NCI-H774 (cell line): ENCODE results near the gene IFITM2.
"Not testable (repeated sequence)": the region's sequence is repeated elsewhere in the genome, so short reads cannot be mapped to it uniquely, and the experiment has no call there.

Experiments
- DNase-seq: peaks from one replicate; lab custom pipeline; 2025; lab: John Stamatoyannopoulos, UW

The IFITM2 gene

DNA sequence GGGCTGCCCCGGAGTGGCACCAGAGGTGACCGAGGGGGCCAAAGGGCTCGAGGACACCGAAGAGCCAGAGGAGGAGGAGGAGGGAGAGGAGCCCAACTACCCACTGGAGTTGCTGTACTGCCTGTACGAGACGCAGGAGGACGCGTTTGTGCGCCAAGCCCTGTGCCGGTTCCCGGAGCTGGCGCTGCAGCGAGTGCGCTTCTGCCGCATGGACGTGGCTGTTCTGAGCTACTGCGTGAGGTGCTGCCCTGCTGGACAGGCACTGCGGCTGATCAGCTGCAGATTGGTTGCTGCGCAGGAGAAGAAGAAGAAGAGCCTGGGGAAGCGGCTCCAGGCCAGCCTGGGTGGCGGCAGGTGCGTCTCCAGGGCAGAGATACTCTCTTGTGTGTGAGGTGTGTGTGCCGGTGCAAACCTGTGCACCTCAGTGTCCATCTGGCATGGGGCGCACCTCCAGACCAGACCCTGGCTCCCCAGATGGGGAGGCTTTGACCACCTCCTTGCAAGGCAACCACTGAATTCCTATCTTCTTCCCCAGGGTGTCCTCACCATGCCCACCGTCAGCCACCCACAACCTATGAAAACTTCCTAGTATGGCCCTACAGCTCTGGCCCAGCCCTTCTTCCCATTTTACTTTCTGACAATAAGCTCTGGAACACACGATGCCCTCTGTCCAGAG lies 26.0 kb upstream of the IFITM2 start:
- DNase-seq = no peak

DNA sequence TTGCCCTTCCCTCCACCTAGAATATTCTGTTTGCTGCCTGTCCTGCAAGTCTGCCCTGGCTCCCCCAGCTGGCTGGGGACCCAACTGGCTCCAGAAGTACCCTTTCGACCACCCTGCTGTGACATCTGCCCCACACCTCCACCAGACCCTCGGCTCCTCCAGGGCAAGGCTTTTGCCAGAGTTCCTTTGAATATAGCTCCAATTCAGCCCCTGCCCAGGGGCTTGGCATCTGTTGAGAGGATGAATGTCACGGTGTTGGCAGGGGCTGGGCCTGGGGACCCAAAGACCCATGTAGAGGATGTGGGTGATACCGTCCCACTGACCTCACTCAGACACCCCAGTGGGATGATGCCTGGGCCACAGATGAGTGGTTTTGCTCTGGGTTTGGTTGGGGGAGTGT lies 25.4 kb upstream of the IFITM2 start:
- no peak for DNase-seq

DNA sequence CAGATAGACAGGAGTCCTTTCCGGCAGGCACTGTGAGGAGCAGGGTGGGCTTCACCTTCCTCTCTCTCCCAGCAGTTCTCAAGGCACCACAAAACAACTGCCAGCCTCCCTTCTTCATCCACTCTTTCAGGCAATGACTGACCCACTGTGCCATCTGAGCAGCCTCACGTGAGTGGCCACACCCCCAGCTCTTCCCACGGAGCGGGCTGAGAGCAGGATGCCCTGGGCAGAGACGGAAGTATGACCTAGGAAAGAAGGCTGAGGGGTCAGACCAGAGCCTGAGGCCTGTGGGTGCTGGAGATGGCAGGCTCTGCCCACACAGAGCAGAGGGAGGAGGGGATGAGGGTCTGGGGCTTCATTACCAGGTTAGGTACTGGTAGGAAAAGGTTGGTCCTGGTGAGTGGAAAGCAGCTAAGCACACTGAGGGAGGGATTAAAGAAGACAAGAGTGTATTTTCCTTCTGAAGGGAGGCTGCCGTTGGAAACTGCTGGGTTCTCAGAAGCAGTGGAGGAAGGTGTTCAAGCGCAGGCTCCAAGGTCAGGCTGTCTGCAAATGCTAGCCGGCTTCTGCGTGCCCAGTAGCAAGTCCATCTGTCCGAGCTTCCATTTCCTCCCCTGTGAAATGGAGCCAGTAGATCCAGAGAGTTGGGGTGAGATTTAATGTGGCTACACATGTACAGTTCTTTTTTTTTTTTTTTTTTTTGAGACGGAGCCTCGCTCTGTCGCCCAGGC lies 24.8 kb upstream of the IFITM2 start:
- DNase-seq = no peak

DNA sequence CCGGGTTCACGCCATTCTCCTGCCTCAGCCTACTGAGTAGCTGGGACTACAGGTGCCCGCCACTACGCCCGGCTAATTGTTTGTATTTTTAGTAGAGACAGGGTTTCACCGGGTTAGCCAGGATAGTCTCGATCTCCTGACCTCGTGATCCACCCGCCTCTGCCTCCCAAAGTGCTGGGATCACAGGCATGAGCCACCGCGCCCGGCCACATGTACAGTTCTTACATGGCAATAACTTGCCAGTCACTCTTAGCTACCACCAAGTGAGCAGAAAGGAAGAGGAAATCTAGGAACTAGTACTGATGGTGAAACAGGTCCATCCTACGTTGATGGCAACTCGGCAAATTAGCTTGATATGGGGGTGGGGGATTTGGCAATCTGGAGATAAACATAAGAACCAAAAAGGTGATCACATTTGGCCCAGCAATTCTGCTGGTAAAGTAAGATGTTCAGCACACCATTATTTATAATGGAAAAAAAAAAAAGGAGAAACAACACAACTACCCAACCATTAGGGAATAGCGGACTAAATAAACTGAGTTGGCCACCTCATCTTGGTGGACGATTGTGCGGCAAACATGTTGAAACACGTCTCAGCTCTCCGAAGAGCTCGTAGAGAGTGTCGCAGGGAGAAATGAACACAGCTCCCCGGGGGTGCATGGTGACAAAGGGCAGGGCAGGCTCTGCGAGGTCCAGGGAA lies 24.1 kb upstream of the IFITM2 start:
- no peak for DNase-seq

DNA sequence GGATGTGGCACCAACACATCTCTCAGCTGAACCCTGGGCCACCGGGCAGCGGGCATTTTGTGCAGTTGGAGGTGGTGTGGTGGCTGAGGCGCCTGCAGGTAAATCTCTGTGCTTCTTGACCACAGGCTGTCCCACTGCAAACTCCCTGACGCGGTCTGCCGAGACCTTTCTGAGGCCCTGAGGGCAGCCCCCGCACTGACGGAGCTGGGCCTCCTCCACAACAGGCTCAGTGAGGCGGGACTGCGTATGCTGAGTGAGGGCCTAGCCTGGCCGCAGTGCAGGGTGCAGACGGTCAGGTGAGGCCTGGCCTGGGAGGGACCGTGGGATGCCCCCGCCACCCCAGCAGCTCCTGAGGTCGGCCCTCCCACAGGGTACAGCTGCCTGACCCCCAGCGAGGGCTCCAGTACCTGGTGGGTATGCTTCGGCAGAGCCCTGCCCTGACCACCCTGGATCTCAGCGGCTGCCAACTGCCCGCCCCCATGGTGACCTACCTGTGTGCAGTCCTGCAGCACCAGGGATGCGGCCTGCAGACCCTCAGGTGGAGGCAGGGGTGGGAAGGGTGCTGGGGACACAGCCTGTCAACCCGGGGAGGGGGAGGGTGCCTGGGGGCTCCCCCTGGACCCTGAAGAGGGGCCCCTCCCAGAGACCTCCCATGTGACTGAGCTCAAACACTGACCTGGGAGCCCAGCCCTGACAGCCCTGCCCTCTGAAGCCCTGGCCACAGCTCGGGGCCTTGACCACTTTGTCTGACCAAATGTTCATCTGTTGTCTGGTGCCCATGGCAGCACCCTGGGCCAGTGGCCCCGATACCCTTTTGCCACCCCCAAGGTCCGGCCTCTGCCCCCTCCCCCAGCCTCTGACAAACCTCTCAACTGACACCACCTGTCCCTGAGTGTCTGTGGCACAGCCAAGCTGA lies 23.3 kb upstream of the IFITM2 start:
- DNase-seq = no peak

DNA sequence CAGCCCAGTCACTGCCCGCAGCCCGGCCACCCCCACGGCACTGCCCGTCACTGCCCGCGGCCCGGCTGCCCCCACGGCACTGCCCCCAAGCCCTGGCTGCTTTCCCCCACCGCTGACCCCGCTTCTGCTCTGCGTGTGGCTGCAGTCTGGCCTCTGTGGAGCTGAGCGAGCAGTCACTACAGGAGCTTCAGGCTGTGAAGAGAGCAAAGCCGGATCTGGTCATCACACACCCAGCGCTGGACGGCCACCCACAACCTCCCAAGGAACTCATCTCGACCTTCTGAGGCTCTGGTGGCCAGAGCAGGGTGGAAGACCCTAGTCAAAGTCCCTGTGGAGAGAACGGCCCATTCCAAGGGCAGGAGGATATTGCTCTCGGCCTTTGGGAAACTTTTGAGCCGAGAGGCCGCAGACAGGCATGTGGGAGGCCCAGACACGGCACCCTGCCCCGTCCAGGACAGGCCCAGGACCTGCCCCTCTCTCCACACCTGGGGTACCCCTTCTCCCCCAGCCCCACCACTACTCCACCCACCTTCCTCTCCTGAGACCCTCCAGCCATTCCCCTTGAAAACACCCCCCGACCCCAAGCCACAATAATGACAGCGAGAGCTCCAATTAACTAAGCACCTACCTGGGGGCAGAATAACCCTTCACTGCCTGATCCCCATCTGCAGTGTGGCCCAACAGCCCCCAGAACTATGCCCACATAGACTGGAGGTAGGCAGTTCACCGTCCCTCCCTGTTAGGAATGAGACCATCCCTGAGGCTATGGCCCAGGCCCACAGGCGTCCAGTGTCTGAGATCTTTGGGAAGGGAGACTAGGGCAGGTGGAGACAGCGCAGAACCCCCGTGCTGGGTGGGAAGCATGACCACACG lies 22.4 kb upstream of the IFITM2 start:
- DNase-seq = no peak

DNA sequence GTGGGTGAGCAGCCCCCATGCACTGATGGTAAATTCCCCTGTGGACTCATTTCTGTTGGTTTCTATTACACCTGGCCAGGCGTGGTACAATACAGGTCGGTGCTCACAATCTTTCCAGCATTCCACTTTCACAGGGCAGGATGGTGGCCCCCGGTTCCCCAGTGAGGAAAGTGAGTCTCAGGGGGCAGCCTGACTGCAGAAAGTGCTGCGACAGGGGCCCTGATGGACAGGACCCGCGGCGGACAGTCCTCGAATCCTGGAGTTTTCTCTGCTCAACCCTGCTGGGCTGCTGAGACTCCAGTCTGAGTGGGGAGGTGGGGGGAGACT lies 21.8 kb upstream of the IFITM2 start:
- no peak for DNase-seq

DNA sequence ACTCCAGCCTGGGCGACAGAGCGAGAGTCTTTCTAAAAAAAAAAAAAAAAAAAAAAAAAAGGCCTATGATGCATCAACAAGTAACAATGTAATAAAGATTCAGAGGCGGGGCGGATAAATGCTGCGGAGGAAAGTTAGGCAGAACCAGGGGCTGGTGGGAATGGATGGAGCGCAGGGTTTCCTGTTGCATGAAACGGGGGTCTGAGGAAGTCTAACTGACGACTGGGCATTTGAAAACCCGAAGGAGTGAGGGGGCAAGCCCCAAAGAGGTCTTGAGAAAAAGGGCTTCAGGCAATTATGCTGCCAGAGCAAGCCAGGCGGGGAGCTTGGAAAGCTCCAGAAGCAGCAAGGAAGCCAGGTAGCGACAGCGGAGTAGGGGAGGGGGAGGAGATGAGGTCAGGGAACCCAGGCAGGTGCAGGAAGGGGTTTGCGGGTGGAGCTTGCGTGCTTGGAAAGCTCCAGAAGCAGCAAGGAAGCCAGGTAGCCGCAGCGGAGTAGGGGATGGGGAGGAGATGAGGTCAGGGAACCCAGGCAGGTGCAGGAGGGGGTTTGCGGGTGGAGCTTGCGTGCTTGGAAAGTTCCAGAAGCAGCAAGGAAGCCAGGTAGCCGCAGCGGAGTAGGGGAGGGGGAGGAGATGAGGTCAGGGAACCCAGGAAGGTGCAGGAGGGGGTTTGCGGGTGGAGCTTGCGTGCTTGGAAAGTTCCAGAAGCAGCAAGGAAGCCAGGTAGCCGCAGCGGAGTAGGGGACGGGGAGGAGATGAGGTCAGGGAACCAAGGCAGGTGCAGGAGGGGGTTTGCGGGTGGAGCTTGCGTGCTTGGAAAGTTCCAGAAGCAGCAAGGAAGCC lies 20.4 kb upstream of the IFITM2 start:
- DNase-seq = not testable (repeated sequence)

DNA sequence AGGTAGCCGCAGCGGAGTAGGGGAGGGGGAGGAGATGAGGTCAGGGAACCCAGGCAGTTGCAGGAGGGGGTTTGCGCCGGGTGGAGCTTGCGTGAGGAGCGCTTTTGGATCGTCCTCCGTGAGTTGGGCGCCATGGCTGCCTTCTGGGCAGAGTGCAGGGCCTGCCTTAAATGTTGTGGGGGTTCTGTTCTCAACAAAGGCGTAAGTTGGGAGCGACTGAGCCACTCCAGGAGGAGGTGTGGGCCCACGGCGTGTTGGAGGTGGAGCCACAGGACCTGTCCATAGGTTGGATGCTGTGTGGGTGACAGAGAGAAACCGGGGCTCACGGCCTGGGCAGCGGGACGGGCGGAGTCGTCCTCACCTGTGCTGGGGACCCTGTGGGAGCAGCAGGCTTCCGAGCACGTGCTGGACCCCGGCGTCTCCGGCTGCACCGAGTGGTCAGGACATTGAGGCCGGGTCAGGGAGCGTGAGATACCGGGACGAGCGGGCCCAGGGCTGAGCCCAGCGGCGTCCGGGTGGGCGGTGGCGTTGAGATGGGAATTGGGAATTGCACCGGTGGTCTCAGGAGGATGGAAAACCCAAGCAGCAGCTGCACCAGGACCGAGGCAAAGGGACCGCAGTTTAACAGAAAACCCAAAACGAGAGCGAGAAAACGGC lies 19.7 kb upstream of the IFITM2 start:
- no peak for DNase-seq

DNA sequence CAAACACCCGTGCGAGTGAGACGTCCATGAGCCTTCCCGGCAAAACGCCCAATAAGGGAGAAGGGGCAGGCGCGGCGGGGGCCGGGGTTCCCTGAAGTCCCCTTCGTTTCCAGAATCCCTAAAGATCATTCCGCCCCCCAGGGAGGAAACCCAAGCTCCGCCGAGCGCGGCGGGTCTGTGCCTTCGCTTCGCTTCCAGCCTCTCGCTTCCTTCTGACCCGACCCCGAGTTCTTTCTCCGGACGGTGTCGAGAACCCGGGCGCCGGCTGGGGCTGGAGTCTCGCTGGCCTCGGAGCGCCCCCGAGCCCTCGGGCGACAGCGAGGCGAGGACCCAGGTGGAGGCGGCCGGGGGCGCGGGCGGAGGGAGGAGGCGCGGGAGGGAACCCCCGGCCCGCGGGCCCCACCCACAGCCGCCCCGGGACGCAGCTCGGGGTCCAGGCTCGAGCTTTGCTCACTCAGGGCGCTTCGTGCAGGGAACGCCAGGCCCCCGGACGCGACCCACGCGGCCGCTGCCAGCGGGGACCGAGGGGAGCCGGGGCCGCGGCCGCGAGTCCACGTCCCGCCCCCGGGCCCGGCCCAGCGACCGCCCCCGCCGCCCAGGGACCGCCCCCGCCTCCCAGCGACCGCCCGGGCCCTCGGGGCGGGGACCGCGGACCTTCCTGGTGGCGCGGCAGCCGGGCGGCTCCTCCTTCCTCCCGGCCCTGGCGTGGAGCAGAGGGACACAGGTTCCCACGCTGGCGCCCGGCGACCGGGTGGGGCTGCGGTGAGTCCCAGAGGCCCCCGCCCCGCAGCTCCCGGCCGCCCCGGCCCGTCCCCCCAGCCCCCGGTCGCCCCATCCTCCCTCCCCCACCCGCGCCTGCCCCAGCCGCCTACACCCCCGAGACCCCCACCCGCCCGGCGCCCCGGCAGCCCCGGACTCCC lies 18.9 kb upstream of the IFITM2 start, which contains the start of gene PGGHG:
Gene PGGHG (plus strand): TSS at position 649 of the 920 bp plus-strand sequence. CDS start 691 bp downstream, outside the sequence.
- DNase-seq = no peak

DNA sequence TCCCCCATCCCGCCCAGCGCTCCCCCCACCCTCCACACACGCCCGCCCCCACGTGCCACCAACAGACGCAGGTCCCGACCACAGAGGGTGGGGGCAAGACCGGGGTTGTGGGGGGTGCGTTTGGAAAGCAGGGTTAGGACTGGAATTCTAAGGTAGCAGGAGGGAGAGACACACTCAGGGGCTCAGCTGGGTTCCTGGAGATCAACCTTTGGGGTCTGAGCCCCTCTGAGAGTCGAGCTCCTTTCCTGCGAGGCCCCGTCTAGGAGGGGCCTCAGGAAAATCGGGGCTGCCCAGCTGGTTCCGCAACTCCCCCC lies 18.3 kb upstream of the IFITM2 start:
- no peak for DNase-seq

DNA sequence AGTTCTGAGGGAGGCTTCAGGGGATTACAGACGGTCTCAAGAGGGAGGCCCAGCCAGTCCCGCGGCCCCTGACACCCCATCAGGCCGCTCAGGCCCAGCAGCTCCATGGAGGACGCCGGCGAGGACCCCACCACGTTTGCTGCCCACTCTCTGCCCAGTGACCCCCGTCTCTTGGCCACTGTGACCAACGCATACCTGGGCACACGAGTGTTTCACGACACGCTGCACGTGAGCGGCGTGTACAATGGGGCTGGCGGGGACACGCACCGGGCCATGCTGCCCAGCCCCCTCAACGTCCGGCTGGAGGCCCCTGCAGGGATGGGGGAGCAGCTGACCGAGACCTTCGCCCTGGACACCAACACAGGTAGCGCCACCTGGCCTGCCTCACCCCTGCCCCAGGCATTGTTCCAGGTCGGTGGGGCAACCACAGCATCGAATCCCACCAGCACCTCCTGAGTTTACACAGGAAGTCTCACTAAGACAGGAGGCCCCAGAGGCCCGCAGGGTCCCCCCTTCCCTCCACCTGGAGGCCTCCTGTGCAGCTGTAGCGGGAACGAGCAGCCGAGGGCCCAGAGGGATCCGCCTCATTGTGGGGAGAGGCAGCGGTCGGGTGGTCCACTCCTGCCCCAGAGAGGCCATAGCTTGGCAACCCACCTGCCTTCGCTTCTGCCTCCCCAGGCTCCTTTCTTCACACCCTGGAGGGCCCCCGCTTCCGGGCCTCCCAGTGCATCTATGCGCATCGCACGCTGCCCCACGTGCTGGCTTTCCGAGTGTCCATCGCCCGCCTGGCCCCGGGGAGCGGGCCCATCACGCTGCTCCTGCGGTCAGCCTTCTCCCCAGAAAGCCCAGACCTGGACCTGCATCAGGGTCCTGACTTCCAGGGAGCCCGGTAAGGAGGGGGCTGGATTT lies 17.6 kb upstream of the IFITM2 start:
- no peak for DNase-seq

DNA sequence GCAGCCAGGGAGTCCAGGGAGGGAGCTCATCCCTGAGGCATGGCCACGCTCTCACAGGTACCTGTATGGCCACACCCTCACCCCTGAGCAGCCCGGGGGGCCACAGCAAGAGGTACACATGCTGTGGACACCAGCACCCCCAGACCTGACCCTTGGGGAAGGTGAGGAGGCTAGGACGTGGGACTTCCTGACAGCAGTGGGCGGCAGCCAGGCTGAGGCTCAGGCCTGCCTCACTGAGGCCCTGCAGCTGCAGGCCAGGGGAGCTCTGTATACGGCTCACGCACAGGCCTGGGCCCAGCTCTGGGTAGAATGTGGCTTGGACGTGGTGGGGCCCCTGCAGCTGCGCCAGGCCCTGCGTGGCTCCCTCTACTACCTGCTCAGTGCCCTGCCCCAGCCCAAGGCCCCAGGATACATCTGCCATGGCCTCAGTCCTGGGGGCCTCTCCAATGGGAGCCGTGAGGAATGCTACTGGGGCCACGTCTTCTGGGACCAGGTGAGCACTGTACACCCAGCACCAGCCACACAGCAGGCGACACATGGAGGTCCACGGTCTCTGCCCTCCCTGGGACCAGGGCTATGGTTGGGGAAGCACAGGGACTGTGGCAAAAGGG lies 16.9 kb upstream of the IFITM2 start:
- no peak for DNase-seq

DNA sequence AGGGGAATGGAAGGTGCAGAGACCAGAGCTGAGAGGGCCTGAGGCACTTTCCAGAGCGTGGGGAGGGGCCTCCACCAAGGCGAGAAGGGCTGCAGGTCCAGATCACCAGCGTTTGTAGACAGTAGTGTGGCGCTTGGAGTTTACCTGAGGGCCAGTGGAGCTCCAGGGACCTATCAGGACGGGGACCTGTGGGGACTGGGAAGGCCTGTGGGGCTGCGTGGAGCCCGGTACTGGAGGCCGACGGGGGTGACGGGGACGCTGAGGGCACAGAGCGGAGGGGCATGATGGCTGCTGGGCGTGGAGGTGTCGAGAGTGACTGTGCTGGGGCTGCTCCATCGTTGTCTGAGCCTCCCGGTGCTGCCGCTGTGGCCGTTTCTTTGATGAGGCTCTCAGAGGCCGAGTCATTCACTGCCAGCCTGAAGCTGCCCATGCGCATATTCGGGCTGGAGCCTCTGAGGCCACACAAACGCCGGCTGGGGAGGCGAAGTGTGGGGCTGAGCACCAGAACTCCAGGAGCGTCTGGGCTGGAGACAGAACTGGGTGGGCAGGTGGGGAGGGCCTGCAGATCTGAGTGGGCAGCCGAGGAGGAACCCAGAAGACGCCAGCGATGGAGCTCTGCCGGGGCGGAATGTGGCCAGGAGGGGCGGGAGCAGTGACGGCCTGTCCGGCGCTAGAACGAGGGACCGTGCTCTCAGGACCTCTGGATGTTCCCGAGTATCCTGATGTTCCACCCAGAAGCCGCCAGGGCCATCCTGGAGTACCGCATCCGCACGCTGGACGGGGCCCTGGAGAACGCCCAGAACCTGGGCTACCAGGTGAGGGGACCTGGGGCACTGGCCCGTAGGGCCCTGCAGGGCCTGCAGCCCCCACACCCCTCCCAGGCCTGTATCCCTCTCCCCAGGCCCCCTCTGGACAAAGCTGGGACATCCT lies 16.1 kb upstream of the IFITM2 start:
- no peak for DNase-seq

DNA sequence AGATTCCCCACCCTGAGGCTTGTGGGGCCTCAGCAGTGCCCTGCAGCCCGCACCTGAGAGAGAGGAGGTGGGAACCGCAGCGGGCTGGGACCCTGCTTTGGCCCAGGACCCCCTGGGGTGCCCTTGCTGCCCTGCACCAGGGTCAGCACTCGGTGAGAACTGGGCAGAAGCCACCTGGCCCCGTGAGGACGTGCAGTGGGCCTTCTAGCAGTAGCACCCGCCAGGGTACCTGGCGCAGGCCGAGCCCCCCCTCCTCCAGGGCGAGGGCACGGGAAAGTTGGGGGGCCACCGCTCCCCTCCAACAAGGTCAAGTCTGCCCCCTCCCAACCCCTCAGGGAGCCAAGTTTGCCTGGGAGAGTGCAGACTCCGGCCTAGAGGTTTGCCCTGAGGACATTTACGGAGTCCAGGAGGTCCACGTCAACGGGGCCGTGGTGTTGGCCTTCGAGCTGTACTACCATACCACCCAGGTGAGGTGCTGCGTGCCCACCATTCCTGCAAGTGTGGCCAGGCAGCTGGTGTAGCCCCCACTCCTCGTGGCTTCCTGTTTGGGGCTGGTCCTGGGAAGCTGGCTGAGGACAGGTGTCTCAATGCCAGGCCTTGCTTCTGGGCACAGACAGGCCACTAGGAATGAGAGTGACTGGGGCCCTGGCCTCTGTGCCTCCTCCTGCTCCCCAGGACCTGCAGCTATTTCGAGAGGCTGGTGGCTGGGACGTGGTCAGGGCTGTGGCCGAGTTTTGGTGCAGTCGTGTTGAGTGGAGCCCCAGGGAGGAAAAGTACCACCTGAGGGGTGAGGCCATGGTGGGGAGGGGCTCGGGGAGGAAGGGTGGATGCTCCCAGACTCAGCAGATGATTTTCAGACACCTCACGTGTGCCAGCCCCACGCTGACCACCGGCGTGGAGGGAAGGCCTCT lies 15.2 kb upstream of the IFITM2 start:
- no peak for DNase-seq
